Measurements from ENCODE around the gene ATF4.

- TF ChIP-seq, protein P1, sequence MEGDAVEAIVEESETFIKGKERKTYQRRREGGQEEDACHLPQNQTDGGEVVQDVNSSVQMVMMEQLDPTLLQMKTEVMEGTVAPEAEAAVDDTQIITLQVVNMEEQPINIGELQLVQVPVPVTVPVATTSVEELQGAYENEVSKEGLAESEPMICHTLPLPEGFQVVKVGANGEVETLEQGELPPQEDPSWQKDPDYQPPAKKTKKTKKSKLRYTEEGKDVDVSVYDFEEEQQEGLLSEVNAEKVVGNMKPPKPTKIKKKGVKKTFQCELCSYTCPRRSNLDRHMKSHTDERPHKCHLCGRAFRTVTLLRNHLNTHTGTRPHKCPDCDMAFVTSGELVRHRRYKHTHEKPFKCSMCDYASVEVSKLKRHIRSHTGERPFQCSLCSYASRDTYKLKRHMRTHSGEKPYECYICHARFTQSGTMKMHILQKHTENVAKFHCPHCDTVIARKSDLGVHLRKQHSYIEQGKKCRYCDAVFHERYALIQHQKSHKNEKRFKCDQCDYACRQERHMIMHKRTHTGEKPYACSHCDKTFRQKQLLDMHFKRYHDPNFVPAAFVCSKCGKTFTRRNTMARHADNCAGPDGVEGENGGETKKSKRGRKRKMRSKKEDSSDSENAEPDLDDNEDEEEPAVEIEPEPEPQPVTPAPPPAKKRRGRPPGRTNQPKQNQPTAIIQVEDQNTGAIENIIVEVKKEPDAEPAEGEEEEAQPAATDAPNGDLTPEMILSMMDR (IDR thresholded peaks at IDR 0.05) = no peak
- TF ChIP-seq POLR2A (IDR thresholded peaks at IDR 0.05) = no peak
Observed at GRCh38 chr22:39536711-39537110, 16.3 kb downstream of the ATF4 start.

Data from testis (tissue), 2 donors.